AG09319 (cell line): Measurements from ENCODE around the gene CCDC154.

Experiments used
- DNase-seq: peaks from one replicate; pipeline ENCODE4 v3.0.0-alpha.2; 2010; ENCODE audit warnings: low read depth; ENCODE audit errors: extremely low read depth
- CTCF ChIP-seq: IDR thresholded peaks from 2 replicates; pipeline ENCODE4 v1.5.1; 2011; ENCODE audit warnings: low read depth, mild to moderate bottlenecking, inconsistent platforms, low read length, moderate library complexity

The CCDC154 gene

GRCh38 chr16:1433263-1433560 lies 11.1 kb downstream of the CCDC154 start:
- no peak for DNase-seq
- TF ChIP-seq CTCF, result no peak

- DNase-seq, result no peak
- TF ChIP-seq CTCF, result no peak
These were observed 11.7 kb downstream of the CCDC154 start for GRCh38 chr16:1432388-1433262.

GRCh38 chr16:1431497-1432270 lies 12.7 kb downstream of the CCDC154 start:
- no peak for DNase-seq
- TF ChIP-seq CTCF, result no peak

GRCh38 chr16:1430759-1431496 lies 13.4 kb downstream of the CCDC154 start, which contains the start of gene PERCC1:
TSS of gene PERCC1 (plus strand) at chr16:1431078. CDS start at chr16:1432594, 1,516 bp downstream.
- no peak for TF ChIP-seq CTCF
- DNase-seq, result no peak

GRCh38 chr16:1430214-1430758 lies 14.1 kb downstream of the CCDC154 start:
- TF ChIP-seq CTCF, result no peak
- no peak for DNase-seq

GRCh38 chr16:1429631-1430030 lies 14.7 kb downstream of the CCDC154 start:
- no peak for TF ChIP-seq CTCF
- DNase-seq, result no peak
